ENCODE measurements around the gene WDR4. TPM values are rescaled to one million over a fixed set of nuclear protein-coding genes. Genes with fewer than 3 reads are reported as not detected.

The WDR4 gene
- total and polyA plus RNA-seq, 2 of the 13 experiments (the other 11 are each of a cell fraction or from before 2014, with no cell fraction given): 11.3 to 14.4 TPM

- Histone ChIP-seq H3K36me3 (replicated peaks in 1 of 2; ENCODE audit: control insufficient read depth in 1 of 2, insufficient read depth in 2 of 2, low read length in 2 of 2) (peaks cover 11 to 67% of the 10 kb centered on the region in 2 experiments), H2AFZ (ENCODE audit: low read length) (no peak overlapping the region), H3K4me1 (ENCODE audit: insufficient read depth, low read length) (no peaks in the 10 kb centered on the region), H3K27me3 (ENCODE audit: control insufficient read depth in 1 of 2, insufficient read depth in 2 of 2, low read length in 2 of 2) (no peaks in the 10 kb centered on the region), H3K79me2 (ENCODE audit: insufficient read depth, low read length) (no peaks in the 10 kb centered on the region), H4K20me1 (ENCODE audit: insufficient read depth, low read length) (peaks cover 3% of the 10 kb centered on the region; the same call in 1 of the 2 replicates), H3K4me2 (ENCODE audit: low read depth, low read length) (no peak overlapping the region), H3K9ac (ENCODE audit: insufficient read depth, low read depth, low read length) (no peak overlapping the region), H3K27ac (ENCODE audit: extremely low read length, insufficient read depth, low read length) (no peak overlapping the region), H3K4me3 (replicated peaks in 1 of 3; ENCODE audit: insufficient read depth in 1 of 3, low read depth in 2 of 3, low read length in 3 of 3) (no peak overlapping the region), H3K9me3 (ENCODE audit: low read length) (no peaks in the 10 kb centered on the region)
- no peak for DNase-seq (ENCODE audit: low spot score)
- BruUV-seq (replicated peaks): no TSS peak
- no peak for FAIRE-seq
- ChIA-PET CTCF (ENCODE audit: low intra/inter-chr PET ratio, low total read pairs) (no interaction called here), POLR2A (no interaction called here)
- no peak for TF ChIP-seq ZNF430 (CRISPR knock-in tag; IDR thresholded peaks at IDR 0.05)
- no peak for TF ChIP-seq PRDM4 (CRISPR knock-in tag; IDR thresholded peaks at IDR 0.05; ENCODE audit: borderline replicate concordance)
- no peak for TF ChIP-seq PRDM15 (CRISPR knock-in tag; IDR thresholded peaks at IDR 0.05)
- no peak for TF ChIP-seq CHCHD3 (CRISPR knock-in tag; IDR thresholded peaks at IDR 0.05)
- no peak for TF ChIP-seq ZNF569 (CRISPR knock-in tag; IDR thresholded peaks at IDR 0.05; ENCODE audit: borderline replicate concordance)
- in situ Hi-C loops (cut with HindIII; ENCODE audit: extremely low pct_ligation_motif_present, low pct_unique_long_range_greater_than_20kb): no loop called here
- ATAC-seq: no peak
- intact Hi-C loops (cut with micrococcal nuclease; ENCODE audit: unreplicated experiment): no loop called here
- 99% methylated on average over 8 of the region's 8 CpGs for WGBS (ENCODE audit: low lambda C conversion rate)
These were observed 25.9 kb upstream of the WDR4 start for GRCh38 chr21:42905195-42905594.

All from HepG2 (cell line).